Posterior vena cava (tissue), 2 donors: ENCODE data around the gene PWWP2B. TPM values are rescaled to one million over a fixed set of nuclear protein-coding genes. Genes with fewer than 3 reads are reported as not detected.

Experiments used
- DNase-seq: peaks from one replicate; pipeline ENCODE4 v3.0.0-alpha.2; 2020; ENCODE audit warnings: low spot score
- intact Hi-C, 2 donors: fragments of 100-400 bp; cut with DNase I; formaldehyde crosslinking; loops; one replicate each; pipeline versions ENCODE4 v1.14.1 to v1.14.2; 2022 to 2023
- total RNA-seq, 2 donors: library from RNA; stranded (reverse); fragmentation: NEBNext Ultra II Directional; extraction: Animal tissue kit (Norgen Biotek cat#: 25700); gene quantifications; one replicate each; pipeline ENCODE4 v1.2.1, GENCODE V29; 2021
- donor health status: DM: yes; HTN: yes; CAD: no.
- donor health status: DM: yes; HTN: yes; CAD: no.

The PWWP2B gene
- total RNA-seq, 2 donors from 2014 or later: 10.4 to 16.1 TPM

- no peak for DNase-seq
- intact Hi-C loops: loop anchor here (5.0 to 10.0 kb wide), 2 partner anchors 36 to 48 kb away; no protein-coding TSS in a partner anchor
These were observed 69.8 kb downstream of the PWWP2B start for GRCh38 chr10:132466520-132467463.

Other genes starting within 250 kb of the PWWP2B start
- 1 to 10 TPM; 1.4 to 2.1 TPM for gene DPYSL4, start 210.3 kb upstream of the PWWP2B start, total RNA-seq
- gene STK32C, start 89.2 kb upstream of the PWWP2B start, total RNA-seq: 1 to 10 TPM; 6.3 to 9.7 TPM
- gene LRRC27, start 65.0 kb upstream of the PWWP2B start, total RNA-seq: 1 to 10 TPM; 4.7 to 6.5 TPM
- gene INPP5A, start 140.6 kb downstream of the PWWP2B start, total RNA-seq: 100 to 1,000 TPM in 1 of 2 donors, 10 to 100 TPM in 1; 65.2 to 102 TPM